Bone marrow (tissue), 2 donors: ENCODE results near the gene SIL1.
"Not testable (repeated sequence)": the region's sequence is repeated elsewhere in the genome, so short reads cannot be mapped to it uniquely, and the experiment has no call there.

Experiments
- DNase-seq, 2 donors: peaks; one replicate each; lab custom pipeline; 2025; lab: John Stamatoyannopoulos, UW

Gene SIL1

GRCh38 chr5:139174382-139174781, 23.8 kb downstream of the SIL1 start:
- DNase-seq, result not testable (repeated sequence)

GRCh38 chr5:139171779-139172404, 26.3 kb downstream of the SIL1 start:
- DNase-seq, result no peak

- DNase-seq, result no peak
Observed at GRCh38 chr5:139167952-139168720, 30.0 kb downstream of the SIL1 start.

- no peak for DNase-seq
Observed at GRCh38 chr5:139167533-139167932, 30.6 kb downstream of the SIL1 start.

GRCh38 chr5:139167063-139167462, 31.1 kb downstream of the SIL1 start:
- DNase-seq, result no peak

- DNase-seq, result not testable (repeated sequence)
Observed at GRCh38 chr5:139164897-139165296, 33.3 kb downstream of the SIL1 start.

- DNase-seq, result peak in 1 of 2 donors; percentile 77
Observed at GRCh38 chr5:139164020-139164419, 34.1 kb downstream of the SIL1 start.

GRCh38 chr5:139162448-139162847, 35.7 kb downstream of the SIL1 start:
- DNase-seq, result no peak

GRCh38 chr5:139158791-139159190, 39.4 kb downstream of the SIL1 start:
- no peak for DNase-seq

- DNase-seq, result no peak
Observed at GRCh38 chr5:139157556-139157955, 40.6 kb downstream of the SIL1 start.

- no peak for DNase-seq
Observed at GRCh38 chr5:139156814-139157213, 41.4 kb downstream of the SIL1 start.

- no peak for DNase-seq
Observed at GRCh38 chr5:139155333-139155732, 42.8 kb downstream of the SIL1 start.

- DNase-seq, result no peak
Observed at GRCh38 chr5:139151902-139152301, 46.3 kb downstream of the SIL1 start.

GRCh38 chr5:139150367-139150999, 47.7 kb downstream of the SIL1 start:
- DNase-seq, result no peak

GRCh38 chr5:139149477-139150199, 48.5 kb downstream of the SIL1 start:
- peak in 1 of 2 donors; percentile 85 for DNase-seq

GRCh38 chr5:139148986-139149385, 49.2 kb downstream of the SIL1 start:
- DNase-seq, result no peak

- DNase-seq, result no peak
Observed at GRCh38 chr5:139148306-139148705, 49.9 kb downstream of the SIL1 start.

GRCh38 chr5:139147483-139148087, 50.6 kb downstream of the SIL1 start:
- DNase-seq, result no peak

GRCh38 chr5:139146809-139147482, 51.2 kb downstream of the SIL1 start:
- no peak for DNase-seq

- DNase-seq, result no peak
Observed at GRCh38 chr5:139141446-139142204, 56.5 kb downstream of the SIL1 start.

GRCh38 chr5:139140591-139141071, 57.5 kb downstream of the SIL1 start:
- no peak for DNase-seq
